ENCODE measurements around the gene ADNP2.

The ADNP2 gene

DNA sequence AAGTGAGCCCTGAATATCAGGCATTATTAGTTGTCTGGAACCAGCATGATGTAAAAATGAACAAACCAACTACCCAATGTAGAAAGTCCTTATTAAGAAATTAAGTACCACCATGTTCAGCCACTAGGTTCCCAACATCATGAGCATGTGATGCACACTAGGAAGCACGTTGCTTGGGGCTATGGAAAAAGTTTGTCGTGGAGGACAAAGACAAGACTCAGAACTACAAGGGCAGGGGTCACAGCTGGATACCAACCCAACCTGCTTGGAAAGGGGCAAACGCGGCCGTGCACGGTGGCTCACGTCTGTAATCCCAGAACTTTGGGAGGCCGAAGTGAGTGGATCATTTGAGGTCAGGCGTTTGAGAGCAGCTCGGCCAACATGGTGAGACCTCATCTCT, 64.0 kb downstream of the ADNP2 start:
- DNase-seq = no peak

DNA sequence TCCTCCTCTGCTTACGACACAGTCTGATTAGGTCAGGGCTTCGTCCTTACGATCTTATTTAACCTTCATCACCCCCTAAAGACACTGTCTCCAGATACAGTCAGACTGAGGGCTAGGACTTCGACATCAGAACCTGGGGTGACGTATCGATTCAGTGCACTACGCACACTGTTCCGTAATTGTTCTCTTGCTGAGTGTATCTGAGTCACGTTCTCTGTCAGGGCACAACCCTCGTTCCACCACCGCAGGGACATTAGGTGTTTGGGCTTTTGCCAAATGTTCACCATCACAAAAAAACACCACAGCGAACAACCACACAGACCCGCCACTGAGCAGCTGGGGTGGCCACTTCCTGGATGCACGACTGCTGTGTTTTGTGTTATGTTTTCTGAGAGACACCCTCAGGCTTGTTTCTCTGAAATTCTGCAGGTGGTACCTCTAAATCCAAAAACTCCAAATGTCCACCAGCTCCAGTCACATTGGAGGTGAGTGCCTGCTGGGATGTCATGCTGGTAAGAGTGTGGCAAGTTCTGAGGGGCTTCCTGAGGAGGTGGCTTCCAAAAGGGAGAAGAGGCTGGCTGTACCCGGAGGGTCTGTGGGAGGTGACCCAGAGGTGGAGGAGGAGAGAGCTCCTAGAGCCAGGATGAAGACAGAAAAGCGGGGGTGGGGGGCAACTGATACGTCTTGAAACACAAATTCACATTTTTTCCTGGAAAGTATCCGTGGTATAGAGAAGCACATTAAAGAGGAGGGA, 66.6 kb downstream of the ADNP2 start:
- DNase-seq = no peak

DNA sequence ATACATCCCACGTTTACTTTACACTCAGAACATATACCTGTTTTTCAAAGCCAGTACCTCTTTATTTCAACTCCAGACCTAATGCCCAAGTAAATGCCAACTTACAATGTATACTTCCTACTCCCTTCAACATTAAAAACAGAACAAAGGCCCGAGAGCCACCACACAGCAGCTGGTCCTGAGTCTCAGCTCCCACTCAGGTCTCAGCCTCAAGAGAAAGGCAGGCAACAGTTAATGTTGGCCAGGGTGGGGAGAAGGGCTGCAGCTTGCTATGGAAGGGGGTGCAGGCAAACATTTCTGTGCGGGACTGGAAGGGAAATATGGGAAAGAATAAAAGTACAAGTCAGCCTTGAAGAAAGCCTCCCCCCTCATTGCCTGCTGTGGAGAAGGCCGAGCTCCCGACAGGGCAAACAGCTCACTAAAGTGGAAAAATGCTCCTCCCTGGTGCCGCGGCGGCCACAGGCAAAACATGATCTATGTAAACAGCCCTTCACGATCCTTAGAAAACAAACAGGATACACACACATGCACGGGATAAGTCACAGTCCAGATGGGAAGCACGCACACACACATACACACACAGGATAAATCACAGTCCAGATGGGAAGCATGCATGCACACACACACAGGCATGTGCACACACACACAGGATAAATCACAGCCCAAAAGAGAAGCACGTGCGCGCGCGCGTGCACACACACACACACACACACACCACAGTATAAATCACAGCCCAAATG, 67.4 kb downstream of the ADNP2 start:
- peak; percentile 32 for DNase-seq

DNA sequence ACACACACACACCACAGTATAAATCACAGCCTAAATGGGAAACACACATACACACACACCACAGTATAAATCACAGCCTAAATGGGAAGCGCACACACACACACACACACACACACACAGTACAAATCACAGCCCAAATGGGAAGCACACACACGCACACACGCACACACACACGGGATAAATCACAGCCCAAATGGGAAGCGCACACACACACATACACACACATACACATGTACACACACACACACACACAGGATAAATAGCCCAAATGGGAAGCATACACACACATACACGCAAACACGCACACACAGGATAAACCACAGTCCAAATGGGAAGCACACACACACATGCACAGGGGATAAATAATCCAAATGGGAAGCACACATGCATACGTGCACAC, 68.1 kb downstream of the ADNP2 start:
- no peak for DNase-seq

DNA sequence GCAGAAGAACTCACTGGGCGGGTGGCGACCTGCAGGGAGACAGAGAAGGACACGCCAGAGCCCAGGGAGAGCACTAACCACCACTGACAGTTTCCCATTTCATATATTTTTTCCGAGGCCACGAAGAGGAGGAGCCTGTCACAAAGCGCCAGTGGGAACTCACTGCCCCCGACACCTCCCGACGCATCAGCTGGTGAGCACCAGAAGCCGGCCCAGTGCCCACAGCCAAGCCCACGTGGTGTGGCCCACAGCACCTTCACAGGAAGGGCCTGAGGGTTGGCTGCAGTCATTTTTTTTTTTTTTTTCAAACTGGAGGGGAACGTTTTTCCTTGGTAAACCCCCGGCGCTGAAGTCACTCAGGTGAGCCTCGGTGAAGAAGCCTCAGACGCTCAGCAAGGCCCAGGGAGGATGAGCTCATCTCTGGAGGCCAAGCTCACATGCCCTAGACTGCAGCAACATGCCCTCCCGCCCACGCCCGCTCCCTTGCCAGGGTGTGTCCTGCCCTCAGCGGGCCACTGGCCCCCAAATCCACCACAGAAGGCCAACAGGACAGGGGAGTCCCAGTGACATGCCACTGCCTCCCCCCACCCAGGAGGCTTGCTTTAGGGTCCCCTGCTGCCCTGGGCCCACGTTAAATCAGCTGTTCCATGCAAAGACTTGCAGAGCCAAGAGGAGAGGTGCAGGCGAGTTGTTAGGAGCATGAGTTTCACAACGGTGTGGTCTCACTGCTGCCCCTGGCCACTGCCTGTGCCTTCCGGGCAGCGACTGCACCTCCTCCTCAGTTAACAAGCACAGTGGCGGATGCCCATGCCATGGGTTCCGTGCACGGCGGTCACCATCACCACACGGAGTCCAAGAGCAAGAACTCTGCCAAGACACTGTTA, 70.1 kb downstream of the ADNP2 start:
- DNase-seq = no peak

DNA sequence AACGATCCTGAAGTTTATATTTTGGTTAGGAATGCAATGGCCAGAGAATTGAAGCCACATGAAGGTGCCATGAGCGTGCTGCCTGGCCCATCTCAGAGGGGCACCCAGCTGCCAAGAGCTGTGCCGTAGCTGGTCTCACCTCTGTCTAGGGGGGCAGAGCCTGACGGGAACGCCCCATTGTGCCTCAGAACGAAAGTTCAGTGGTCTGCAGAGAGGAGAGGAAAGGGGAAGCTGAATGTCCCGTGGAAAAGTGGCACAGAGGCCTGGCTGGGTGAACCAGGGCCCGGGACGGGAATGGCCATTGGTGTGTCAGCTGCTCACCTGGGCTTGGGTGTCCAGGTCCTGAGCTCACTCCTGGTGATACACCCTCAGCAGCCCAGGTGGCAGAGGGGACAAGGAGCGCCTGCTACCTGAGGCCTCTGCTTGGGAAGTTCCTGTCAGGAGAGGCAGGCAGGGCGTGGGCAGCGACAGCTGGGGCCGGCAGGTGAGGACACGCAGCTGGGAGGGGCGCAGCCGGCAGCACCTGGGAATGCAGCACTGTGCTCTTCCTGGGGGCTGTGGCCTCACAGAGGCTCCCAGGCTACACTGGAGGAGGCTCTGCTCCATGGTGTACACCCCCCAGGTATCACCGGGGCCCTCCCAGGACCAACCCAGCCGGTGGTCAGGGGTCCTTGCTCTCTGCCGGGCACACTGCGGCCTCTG, 70.9 kb downstream of the ADNP2 start:
- DNase-seq = no peak

DNA sequence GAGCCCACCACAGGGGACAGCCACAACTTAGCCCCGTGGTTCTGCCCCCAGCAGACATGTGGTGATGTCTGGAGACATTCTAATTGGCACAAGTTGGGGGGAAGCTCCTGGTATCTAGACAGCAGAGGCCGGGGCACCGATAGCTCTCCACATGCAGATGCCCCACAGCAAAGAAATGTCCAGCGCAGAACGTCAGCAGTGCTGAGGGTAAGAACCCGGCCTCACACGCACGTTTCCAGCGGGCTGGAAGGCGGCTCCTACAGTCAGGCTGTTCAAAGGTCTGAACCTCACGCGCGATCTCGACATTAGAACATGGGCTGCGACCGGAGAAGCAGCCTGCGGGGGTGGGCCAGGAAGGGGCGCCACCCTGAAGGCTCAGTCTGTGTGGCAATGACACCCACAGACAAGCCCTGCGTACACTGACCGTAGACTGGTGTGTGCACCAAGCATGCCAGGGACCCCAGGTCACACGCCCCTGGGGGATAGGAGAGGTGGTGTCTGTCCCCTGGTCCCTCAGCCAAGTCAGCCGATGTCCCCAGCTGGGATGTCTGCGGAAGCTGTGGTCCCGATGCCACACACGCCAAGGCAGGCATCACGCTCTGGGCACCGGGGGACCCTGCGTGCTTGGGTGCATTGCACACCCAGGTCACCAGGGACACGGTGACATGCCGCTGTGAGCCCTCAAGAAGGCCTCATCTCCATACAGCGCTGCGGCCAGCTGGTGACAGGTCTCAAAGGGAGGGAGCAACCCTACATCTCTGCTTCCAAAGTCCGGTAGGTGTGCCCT, 71.9 kb downstream of the ADNP2 start:
- no peak for DNase-seq

DNA sequence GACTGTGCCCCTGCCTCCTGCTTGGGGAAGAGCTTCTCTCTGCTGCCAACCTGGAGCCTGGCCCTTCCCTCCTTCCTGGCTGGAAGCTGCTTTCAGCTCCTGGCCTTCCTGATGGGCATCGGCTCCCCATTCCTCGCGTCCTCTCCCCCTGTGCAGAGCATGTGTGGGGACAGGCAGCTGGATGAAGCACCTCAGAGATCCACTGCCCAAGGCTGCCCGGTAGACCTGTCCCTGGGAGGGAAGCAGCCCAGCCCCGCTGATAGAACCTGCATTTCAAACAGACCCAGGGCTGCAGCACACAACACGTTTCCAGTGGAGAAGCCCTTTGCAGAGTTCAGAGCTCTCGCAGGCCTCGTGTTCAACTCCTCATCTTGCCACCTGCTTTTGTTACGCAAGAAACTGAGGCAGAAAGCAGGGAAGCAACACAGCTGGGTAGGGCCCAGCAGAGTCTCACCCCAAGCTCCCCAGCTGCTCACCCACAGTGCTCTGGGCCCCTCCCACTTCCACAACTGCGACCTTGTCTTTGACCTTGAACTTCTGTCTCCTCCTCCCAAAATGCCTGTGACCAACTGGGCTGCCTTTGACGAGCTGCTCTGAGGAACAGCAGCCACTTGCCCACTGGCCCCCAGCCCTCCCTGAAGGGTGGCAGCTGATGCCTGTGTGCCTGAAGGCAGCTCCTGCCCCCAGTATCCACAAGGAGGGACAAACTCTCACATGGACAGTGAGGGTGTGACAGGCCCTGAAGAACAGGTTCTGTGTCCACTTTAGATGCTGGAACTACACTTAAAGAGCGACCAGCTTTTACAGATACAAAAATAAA, 72.8 kb downstream of the ADNP2 start:
- DNase-seq = no peak

DNA sequence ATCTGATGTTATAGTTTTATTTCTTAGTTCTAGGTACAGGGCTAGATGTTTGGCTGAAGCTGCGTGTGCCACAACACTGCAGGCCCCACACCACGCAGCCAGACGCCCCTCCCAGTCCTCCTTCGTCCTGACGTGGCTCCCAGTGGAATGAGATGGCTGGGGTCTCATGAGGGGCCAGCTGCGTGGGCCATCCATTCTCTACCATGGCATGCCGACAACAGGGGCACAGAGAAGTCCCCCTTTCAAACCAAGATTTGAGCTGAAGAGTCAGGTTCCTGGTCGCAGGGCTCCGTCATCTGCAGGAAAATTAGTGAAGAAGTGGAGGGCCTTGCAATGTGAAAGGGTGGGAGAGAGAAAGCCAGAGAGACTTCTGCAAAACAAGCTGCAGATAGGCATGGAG, 73.8 kb downstream of the ADNP2 start:
- DNase-seq = no peak

DNA sequence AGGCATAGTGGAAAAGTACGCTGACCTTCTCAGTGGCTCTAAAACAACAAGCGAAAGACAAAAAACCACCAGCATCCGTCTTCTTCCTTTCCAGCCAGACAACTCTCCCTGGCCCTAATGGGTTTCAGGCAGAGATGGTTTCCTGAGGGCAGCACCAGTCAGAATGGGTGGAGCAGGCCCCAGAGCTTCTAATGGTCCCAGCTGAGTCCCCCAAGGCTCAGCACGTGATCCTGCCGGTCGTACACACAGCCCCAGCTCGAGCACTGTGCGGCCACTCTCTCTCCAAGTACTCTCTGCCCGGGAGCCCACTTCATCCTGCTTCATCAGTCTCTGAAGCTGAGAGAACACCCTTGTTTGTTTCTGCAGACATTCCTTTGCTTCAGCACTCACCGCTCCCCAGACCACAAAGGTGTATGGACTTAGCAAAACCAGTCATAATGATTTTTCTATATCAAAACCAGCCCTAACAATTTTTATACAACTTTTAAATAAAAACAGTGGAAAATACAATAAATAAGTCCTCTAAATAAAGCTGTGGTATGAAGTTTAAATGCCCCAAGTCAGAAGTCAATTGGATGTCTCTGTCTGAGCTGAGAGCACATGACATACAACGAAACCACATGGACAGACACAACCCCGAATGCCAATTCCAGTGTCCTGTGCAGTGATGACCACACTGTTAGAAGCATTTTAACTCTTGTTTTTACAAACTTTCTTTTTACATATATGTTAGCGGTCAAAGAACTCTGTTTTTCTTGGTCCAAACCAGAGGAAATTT, 74.4 kb downstream of the ADNP2 start:
- DNase-seq = no peak

DNA sequence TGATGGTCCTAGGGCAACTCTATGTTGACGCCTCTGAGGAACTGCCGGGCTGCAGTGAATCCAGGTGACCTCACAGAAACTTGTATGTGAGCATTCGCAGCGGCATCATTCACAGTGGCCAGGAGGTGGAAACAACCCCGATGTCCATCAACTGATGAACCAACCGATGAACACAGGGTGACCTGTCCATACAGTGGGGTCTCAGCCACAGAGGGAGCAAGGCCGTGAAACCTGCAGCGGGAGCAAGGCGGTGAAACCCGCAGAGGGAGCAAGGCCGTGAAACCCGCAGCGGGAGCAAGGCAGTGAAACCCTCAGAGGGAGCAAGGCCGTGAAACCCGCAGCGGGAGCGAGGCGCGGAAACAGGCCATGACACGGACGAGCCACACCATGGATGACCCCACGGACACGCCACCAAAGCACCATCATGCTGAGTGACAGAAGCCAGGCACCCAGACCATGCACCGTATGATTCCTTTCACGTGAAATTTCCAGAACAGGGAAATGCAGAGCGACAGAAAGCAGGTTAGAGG, 75.2 kb downstream of the ADNP2 start:
- no peak for DNase-seq

DNA sequence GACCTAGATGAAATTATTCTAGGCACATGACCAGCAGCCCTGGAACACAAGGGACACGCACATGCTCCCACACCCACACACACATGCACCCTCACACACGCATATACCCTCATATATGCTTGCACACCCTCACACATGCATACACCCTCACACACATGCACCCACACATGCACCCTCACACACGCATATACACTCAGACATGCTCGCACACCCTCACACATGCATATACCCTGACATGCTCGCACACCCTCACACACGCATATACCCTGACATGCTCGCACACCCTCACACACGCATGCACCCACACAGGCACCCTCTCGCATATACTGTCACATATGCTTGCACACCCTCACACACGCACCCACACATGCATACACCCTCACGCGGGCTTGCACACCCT, 76.5 kb downstream of the ADNP2 start:
- DNase-seq = no peak

DNA sequence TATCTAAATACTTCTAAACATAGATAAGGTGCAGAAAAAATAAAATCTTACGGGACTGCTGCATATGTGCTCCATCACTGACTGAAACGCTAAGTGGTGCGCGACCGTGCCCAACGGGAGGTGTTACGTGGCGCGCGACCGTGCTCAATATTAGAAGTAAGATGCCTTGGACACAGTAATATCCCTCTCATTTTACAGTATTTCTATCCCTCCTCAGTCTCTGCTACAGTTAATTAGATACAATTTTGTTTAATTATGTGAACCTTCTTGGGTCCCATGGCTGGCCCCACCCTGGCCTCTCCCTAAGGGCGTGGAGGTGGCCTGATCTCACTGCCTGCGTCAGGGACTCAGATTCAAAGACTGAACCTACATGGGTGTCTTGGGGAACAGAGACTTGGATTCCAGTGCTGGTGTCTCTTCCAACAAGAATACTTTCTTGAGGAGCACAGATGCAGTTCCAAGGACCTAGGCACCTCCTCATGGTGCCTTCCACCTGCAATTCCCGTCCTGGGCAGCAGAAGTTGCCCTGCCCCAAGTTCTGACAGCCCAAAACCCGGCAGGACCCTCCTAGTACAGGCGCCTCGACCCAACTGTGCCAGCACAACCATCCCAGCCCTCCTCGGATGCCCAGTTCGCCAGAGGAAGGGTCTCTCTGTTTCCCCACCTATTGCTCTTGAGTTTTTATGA, 79.0 kb downstream of the ADNP2 start:
- DNase-seq = no peak

DNA sequence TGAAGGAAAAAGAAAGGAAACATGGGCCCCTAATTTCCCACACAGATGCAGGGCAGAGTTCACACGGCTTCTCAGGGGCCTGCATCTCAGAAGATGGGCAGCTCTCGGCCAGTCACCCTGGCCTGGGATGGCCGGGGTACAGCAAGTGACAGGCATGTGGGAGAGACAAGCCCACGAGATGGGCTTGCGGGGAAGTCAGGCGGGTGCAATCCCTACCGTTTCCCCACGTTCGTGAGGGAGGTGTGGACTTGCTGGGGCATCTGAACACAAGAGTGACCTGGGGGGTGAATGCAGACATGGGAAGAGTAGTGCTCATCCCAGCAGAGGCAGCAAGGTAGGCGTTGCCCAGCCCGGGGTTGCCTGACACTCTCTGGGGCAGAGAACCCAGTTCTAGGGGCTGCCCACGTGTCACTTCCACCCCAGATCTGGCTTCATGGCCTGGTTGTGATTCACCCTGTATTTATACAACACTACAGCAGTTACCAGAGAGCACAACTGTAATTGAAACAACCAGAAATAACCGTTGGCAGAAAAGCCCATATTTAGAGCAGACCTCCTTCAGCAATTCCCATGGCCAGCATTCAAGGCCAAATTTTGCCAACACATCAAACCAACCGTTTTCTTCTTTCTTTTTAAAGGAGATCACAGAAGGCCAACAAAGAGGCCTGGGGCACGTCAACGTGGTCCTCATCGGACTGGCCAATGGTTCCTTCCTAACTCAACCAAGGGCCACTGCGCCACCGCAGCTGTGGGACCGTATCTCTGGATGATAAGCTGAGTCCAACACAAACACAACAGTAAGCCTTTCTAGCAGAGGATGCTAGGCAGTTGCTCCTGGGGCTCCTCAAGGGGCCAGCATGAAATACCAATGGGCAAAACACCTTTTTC, 79.8 kb downstream of the ADNP2 start:
- no peak for DNase-seq

DNA sequence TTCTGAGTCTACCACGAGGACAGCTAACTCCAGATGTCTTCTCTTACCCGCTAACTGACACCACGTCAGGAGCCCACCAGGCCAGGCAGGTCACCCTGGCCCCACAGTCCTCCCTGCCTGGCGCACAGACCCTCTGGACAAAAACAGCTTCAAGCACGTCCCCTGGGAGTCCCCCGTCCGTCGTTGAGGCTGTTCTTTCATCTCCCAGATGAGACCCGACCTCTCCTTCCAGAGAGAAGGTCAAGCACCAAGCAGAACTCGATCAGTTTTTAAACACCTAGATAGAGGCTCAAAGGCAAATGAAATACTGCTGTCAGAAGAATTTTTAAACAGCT, 80.4 kb downstream of the ADNP2 start:
- DNase-seq = no peak

Measured in NCI-H2227 treated with DMSO at 0.1 percent for 48 hours (cell line).